OCI-LY7 (cell line): ENCODE results near the gene LRPPRC. TPM values are rescaled to one million over a fixed set of nuclear protein-coding genes. Genes with fewer than 3 reads are reported as not detected.

Experiments
- BruUV-seq: library from RNA; stranded (reverse); fragments of 400-500 nt; replicated peaks from 2 replicates; lab custom pipeline; 2021; lab: Mats Ljungman, UMichigan
- CTCF ChIA-PET: fragments of 300-600 bp; sonication (Branson Sonifier 250); formaldehyde crosslinking; loops from one replicate; lab custom pipeline; 2022; ENCODE audit warnings: antibody characterized with exemption; ENCODE audit not compliant: unreplicated experiment; lab: Charles Lee
- POLR2A ChIA-PET: fragments of 300-600 bp; sonication (Branson Sonifier 250); formaldehyde crosslinking; loops from one replicate; lab custom pipeline; 2022; ENCODE audit warnings: antibody characterized with exemption; lab: Charles Lee
- DNase-seq: peaks from one replicate; pipeline ENCODE4 v3.0.0-alpha.2; 2015; ENCODE audit warnings: low spot score
- H2AFZ ChIP-seq: fragments of 200-600 bp; sonication (generic), shearing (Covaris generic); 2 replicates; pipeline ENCODE4 v1.6.1; 2014; ENCODE audit warnings: mild to moderate bottlenecking, antibody characterized with exemption, low read length, moderate library complexity
- H3K27ac ChIP-seq: fragments of 200-600 bp; sonication (generic); 2 replicates; pipeline ENCODE4 v1.5.1; 2014; ENCODE audit warnings: mixed run types, low read depth, mild to moderate bottlenecking, moderate library complexity, low read length, inconsistent platforms; ENCODE audit not compliant: poor library complexity, severe bottlenecking
- H3K36me3 ChIP-seq: fragments of 200-600 bp; sonication (generic); 2 replicates; pipeline ENCODE4 v1.6.1; 2014; ENCODE audit warnings: mild to moderate bottlenecking, antibody characterized with exemption, low read length, moderate library complexity, mixed read lengths; ENCODE audit not compliant: insufficient read depth
- H3K4me1 ChIP-seq: fragments of 200-600 bp; sonication (generic); 2 replicates; pipeline ENCODE4 v1.5.1; 2014; ENCODE audit warnings: mild to moderate bottlenecking, low read length; ENCODE audit not compliant: insufficient read depth, poor library complexity, severe bottlenecking
- H3K4me2 ChIP-seq: fragments of 200-600 bp; sonication (generic); 2 replicates; pipeline ENCODE4 v1.6.1; 2014; ENCODE audit warnings: mild to moderate bottlenecking, low read length
- H3K4me3 ChIP-seq: fragments of 200-600 bp; sonication (generic); 2 replicates; pipeline ENCODE4 v1.5.1; 2014; ENCODE audit warnings: mild to moderate bottlenecking, low read depth, low read length; ENCODE audit not compliant: poor library complexity, severe bottlenecking
- H3K79me2 ChIP-seq: fragments of 200-600 bp; sonication (generic); 2 replicates; pipeline ENCODE4 v1.6.1; 2016; ENCODE audit warnings: low read depth, mild to moderate bottlenecking, low read length, moderate library complexity, mixed read lengths; ENCODE audit not compliant: insufficient read depth
- H3K9me2 ChIP-seq: fragments of 200-600 bp; sonication (generic); 2 replicates; pipeline ENCODE4 v1.6.1; 2016; ENCODE audit warnings: mild to moderate bottlenecking, low read length, mixed read lengths; ENCODE audit not compliant: insufficient read depth
- H3K9me3 ChIP-seq: fragments of 200-600 bp; sonication (generic); 2 replicates; pipeline ENCODE4 v1.6.1; 2014; ENCODE audit warnings: mild to moderate bottlenecking, mixed run types, low read length, mixed read lengths
- H4K20me1 ChIP-seq: fragments of 200-600 bp; sonication (generic); 2 replicates; pipeline ENCODE4 v1.6.1; 2014; ENCODE audit warnings: mild to moderate bottlenecking, antibody characterized with exemption, low read length, moderate library complexity, mixed read lengths; ENCODE audit not compliant: insufficient read depth
- EZH2phosphoT487 ChIP-seq: fragments of 200-600 bp; sonication (generic); IDR thresholded peaks from 2 replicates; pipeline ENCODE4 v1.6.1; 2018; ENCODE audit warnings: low read depth, borderline replicate concordance, mild to moderate bottlenecking, mixed run types, antibody characterized with exemption, low read length, moderate library complexity, mixed read lengths
- intact Hi-C: fragments of 100-400 bp; cut with micrococcal nuclease; formaldehyde crosslinking; loops from one replicate; pipeline ENCODE4 v1.10.0; 2022; ENCODE audit not compliant: unreplicated experiment
- total RNA-seq, 2 experiments: library from RNA; depleted of rRNA in 1 of 2; stranded (reverse); fragments of >200 nt in 1 of 2; shearing (Covaris generic) in 1 of 2; gene quantifications; 2 replicates each; pipeline ENCODE4 v1.2.3, GENCODE V29; 2014 to 2022
- TF ChIP-seq, protein P1 (sequence below): fragments of 200-600 bp; sonication (generic); conservative IDR thresholded peaks from 2 replicates; pipeline ENCODE4 v1.5.1; 2014; ENCODE audit warnings: mild to moderate bottlenecking, antibody characterized with exemption, low read length, moderate library complexity, mixed read lengths

Gene LRPPRC
- total RNA-seq, 2 experiments from 2014 or later = 64.4 to 136 TPM

DNA sequence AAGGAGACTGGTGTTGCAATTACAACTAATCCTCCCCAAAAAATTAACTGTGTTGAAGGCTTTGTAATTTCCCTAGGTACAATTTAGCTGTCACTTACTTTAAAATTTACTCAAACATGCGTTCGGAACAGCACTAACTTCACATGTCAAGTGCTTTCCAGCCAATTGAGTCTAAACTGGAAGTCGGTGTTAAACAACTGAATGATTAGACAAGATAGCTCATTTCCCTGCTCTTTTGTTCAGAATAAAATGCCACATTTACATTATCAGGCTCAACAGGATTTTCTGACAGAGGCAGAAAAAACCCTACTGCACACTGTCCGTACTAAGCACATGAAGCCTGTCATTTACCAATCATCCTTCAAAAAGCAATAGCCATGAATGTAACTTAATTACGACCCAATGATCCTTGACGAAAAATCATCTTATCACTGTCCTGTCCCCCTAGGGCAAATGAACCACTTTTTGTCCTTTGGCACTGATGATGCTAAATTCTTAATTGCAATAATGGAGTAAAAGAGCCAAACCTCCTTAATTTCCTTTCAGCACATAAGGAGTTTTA, 56.0 kb downstream of the LRPPRC start:
- Histone ChIP-seq H3K4me1 (no peaks in the 10 kb centered on the region), H3K79me2 (0 out of 2 replicates have a peak, but pooled peaks cover 4% of the 10 kb centered on the region), H3K36me3 (peaks cover 96% of the 10 kb centered on the region), H4K20me1 (peaks cover 5% of the 10 kb centered on the region; the same call in 1 of the 2 replicates), H3K4me2 (no peak overlapping the region), H3K9me2 (no peaks in the 10 kb centered on the region), H3K27ac (no peak overlapping the region), H3K9me3 (no peaks in the 10 kb centered on the region), H3K4me3 (no peak overlapping the region), H2AFZ (no peak overlapping the region)
- TF ChIP-seq, protein P1, sequence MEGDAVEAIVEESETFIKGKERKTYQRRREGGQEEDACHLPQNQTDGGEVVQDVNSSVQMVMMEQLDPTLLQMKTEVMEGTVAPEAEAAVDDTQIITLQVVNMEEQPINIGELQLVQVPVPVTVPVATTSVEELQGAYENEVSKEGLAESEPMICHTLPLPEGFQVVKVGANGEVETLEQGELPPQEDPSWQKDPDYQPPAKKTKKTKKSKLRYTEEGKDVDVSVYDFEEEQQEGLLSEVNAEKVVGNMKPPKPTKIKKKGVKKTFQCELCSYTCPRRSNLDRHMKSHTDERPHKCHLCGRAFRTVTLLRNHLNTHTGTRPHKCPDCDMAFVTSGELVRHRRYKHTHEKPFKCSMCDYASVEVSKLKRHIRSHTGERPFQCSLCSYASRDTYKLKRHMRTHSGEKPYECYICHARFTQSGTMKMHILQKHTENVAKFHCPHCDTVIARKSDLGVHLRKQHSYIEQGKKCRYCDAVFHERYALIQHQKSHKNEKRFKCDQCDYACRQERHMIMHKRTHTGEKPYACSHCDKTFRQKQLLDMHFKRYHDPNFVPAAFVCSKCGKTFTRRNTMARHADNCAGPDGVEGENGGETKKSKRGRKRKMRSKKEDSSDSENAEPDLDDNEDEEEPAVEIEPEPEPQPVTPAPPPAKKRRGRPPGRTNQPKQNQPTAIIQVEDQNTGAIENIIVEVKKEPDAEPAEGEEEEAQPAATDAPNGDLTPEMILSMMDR = no peak
- no peak for TF ChIP-seq EZH2phosphoT487
- no peak for DNase-seq
- POLR2A ChIA-PET = interaction anchor here (1.1 kb wide), 1 partner anchor 15 kb away, joined by 3 read pairs; no protein-coding TSS in a partner anchor
- intact Hi-C loops = no loop called here
- CTCF ChIA-PET = no interaction called here
- BruUV-seq = no TSS peak

DNA sequence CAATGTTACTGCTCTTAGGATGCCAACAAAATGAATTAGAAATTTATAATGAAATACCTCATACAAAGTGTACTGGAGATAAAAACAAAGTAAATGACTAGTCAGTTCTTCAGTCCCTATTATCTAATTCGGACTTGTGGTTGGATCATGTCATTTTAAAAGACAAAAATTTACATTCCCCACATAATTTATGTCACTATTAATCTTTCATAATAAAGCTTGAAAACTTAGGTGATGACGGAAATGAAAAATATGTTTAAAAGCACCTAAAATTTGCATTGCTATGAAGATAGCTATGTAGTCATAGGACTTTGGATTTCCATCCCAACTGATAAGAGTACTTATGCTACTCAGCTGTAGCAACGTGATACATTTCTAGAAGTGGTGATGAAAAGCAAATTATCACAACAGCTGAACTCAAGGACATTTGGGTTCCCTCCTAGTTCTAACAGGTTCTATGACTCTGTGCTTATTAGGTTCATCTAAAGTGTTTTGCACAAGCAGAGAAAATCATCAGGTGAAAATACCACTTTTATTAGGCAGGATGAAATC, 58.4 kb downstream of the LRPPRC start:
- Histone ChIP-seq H3K4me2 (no peak overlapping the region), H3K4me3 (no peak overlapping the region), H3K27ac (no peak overlapping the region), H3K9me2 (no peaks in the 10 kb centered on the region), H3K9me3 (no peaks in the 10 kb centered on the region), H4K20me1 (no peaks in the 10 kb centered on the region), H3K79me2 (0 out of 2 replicates have a peak, but pooled peaks cover 4% of the 10 kb centered on the region), H2AFZ (no peak overlapping the region), H3K36me3 (peaks cover 95% of the 10 kb centered on the region), H3K4me1 (no peaks in the 10 kb centered on the region)
- ChIA-PET CTCF (interaction anchor here (0.5 kb wide), 1 partner anchor 1012 kb away, joined by 3 read pairs; no protein-coding TSS in a partner anchor), POLR2A (interaction anchor here (1.0 kb wide), 1 partner anchor 27 kb away, joined by 5 read pairs; no protein-coding TSS in a partner anchor)
- DNase-seq = no peak
- intact Hi-C loops = no loop called here
- TF ChIP-seq, protein P1 = no peak
- no peak for TF ChIP-seq EZH2phosphoT487
- no TSS peak for BruUV-seq

DNA sequence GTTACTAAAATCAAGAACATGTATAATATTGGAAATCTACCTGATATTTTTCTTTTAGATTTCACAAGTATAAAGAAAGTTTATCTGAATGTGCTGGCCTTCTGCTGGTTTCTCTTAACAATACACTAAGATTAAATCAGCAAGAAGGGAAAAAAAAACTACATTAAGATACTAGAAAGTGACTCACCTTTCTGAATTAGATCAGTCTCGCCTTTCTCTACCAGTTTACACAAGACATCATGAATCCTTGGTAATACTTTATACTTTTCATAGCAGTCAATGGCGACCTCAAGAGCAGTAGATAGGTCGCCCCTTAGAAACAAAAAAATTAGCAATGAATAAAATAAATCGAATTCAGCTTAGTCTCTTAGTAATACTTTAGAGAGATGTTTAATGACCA, 61.2 kb downstream of the LRPPRC start:
- H2AFZ ChIP-seq = no peak overlapping the region
- H3K4me3 ChIP-seq = no peak overlapping the region
- no peaks in the 10 kb centered on the region for H3K4me1 ChIP-seq
- no TSS peak for BruUV-seq
- no peak for DNase-seq
- H4K20me1 ChIP-seq = no peaks in the 10 kb centered on the region
- intact Hi-C loops = no loop called here
- H3K4me2 ChIP-seq = no peak overlapping the region
- H3K9me2 ChIP-seq = no peaks in the 10 kb centered on the region
- 0 out of 2 replicates have a peak, but pooled peaks cover 4% of the 10 kb centered on the region for H3K79me2 ChIP-seq
- TF ChIP-seq, protein P1 = no peak
- no peak for TF ChIP-seq EZH2phosphoT487
- no peak overlapping the region for H3K27ac ChIP-seq
- POLR2A ChIA-PET = interaction anchor here (1.6 kb wide), 1 partner anchor 10 kb away, joined by 6 read pairs; no protein-coding TSS in a partner anchor
- CTCF ChIA-PET = no interaction called here
- H3K9me3 ChIP-seq = no peaks in the 10 kb centered on the region
- H3K36me3 ChIP-seq = peaks cover 96% of the 10 kb centered on the region
